KMS-11 (cell line): ENCODE measurements around the gene IFT25.
"Not testable (repeated sequence)": the region's sequence is repeated elsewhere in the genome, so short reads cannot be mapped to it uniquely, and the experiment has no call there.

Experiments used
- H2AFZ ChIP-seq: fragments of 200-600 bp; sonication (generic); 2 replicates; pipeline ENCODE4 v1.6.1; 2016; ENCODE audit warnings: antibody characterized with exemption, mixed run types, low read depth
- H3K27ac ChIP-seq: fragments of 200-600 bp; sonication (generic); 2 replicates; pipeline ENCODE4 v1.6.1; 2016; ENCODE audit warnings: mild to moderate bottlenecking, mixed run types
- H3K27me3 ChIP-seq: fragments of 200-600 bp; sonication (generic); 2 replicates; pipeline ENCODE4 v1.6.1; 2017; ENCODE audit warnings: mild to moderate bottlenecking, low read depth, mixed run types, moderate library complexity; ENCODE audit not compliant: insufficient read depth
- H3K36me3 ChIP-seq: fragments of 200-600 bp; sonication (generic); 2 replicates; pipeline ENCODE4 v1.6.1; 2017; ENCODE audit warnings: mild to moderate bottlenecking, mixed run types; ENCODE audit not compliant: insufficient read depth
- H3K4me1 ChIP-seq: fragments of 200-600 bp; sonication (generic); 2 replicates; pipeline ENCODE4 v1.6.1; 2016; ENCODE audit warnings: mild to moderate bottlenecking, low read depth, mixed run types; ENCODE audit not compliant: poor library complexity, severe bottlenecking
- H3K4me2 ChIP-seq: fragments of 200-600 bp; sonication (generic); 2 replicates; pipeline ENCODE4 v1.7.0; 2016; ENCODE audit warnings: mild to moderate bottlenecking, mixed run types
- H3K4me3 ChIP-seq: fragments of 200-600 bp; sonication (generic); IDR thresholded peaks from 2 replicates; pipeline ENCODE4 v1.6.1; 2017; ENCODE audit warnings: low read depth, low read length, mixed read lengths; ENCODE audit not compliant: insufficient read depth
- H3K79me2 ChIP-seq: fragments of 200-600 bp; sonication (generic); 2 replicates; pipeline ENCODE4 v1.6.1; 2016; ENCODE audit warnings: low read depth, mixed run types; ENCODE audit not compliant: insufficient read depth
- H3K9ac ChIP-seq: fragments of 200-600 bp; sonication (generic); 2 replicates; pipeline ENCODE4 v1.6.1; 2016; ENCODE audit warnings: mild to moderate bottlenecking, mixed run types
- H4K20me1 ChIP-seq: fragments of 200-600 bp; sonication (generic); 2 replicates; pipeline ENCODE4 v1.6.1; 2016; ENCODE audit warnings: mild to moderate bottlenecking, mixed run types; ENCODE audit not compliant: insufficient read depth
- TF ChIP-seq, protein P1 (sequence below): fragments of 200-600 bp; sonication (generic); conservative IDR thresholded peaks from 2 replicates; pipeline ENCODE4 v1.6.1; 2017; ENCODE audit warnings: low read depth, mild to moderate bottlenecking, antibody characterized with exemption, low read length, moderate library complexity, mixed read lengths

Gene IFT25

DNA sequence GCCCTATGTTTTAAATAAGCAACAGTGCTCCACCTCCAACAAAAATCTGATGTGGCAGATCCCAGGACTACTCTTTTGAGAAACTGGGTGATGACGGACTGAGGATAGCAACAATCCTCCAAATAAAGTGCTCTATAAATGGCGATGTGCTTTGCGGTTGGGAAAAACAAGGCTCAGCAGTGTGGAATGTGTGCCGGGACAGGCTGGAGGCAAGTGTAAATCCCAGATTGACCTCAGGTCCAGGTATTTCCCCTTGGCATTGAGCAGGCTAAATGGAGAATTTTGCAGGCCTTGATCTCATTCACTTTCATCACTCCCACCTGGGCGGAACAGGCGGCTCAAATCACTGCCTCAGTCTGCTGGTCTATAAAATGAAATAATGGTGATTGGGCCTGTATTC is 35.7 kb upstream of the IFT25 start:
- TF ChIP-seq, protein P1, sequence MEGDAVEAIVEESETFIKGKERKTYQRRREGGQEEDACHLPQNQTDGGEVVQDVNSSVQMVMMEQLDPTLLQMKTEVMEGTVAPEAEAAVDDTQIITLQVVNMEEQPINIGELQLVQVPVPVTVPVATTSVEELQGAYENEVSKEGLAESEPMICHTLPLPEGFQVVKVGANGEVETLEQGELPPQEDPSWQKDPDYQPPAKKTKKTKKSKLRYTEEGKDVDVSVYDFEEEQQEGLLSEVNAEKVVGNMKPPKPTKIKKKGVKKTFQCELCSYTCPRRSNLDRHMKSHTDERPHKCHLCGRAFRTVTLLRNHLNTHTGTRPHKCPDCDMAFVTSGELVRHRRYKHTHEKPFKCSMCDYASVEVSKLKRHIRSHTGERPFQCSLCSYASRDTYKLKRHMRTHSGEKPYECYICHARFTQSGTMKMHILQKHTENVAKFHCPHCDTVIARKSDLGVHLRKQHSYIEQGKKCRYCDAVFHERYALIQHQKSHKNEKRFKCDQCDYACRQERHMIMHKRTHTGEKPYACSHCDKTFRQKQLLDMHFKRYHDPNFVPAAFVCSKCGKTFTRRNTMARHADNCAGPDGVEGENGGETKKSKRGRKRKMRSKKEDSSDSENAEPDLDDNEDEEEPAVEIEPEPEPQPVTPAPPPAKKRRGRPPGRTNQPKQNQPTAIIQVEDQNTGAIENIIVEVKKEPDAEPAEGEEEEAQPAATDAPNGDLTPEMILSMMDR, result no peak

DNA sequence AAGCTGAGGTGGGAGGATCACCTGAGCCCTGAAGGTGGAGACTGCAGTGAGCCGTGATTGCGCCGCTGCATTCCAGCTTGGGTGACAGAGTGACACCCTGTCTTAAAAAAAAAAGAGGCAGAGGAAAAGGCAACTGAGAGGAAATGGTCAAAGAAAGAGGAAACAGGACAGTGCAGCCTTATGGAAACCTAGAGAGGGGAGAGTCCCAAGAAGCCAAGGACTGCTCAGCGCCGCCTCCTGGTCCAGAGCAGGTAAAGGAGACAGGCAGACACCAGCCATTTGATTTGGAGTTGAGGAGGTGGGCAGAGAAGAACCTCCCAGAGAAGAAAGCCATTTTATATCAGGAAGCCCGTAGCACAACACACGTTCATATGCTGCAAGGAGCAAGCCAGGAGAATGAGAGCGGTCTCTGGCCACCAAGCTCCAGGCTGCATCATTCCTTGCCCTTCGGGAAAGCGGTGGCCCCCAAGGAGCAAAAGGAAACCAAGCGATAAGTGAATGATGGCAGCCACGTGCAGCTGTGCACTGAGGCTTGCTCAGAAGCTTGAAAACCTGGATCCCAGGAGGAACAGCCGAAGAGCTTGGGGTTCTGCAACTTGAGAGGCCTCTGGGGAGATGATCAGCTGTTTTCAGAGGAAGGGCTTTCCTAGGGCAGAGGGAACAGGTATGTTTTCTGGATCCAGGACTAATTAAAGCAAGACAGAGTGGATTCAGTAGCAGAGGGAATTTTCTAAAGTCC is 34.4 kb upstream of the IFT25 start:
- TF ChIP-seq, protein P1, result no peak
- Histone ChIP-seq H3K4me1 (no peaks in the 10 kb centered on the region), H3K79me2 (no peaks in the 10 kb centered on the region), H3K36me3 (no peaks in the 10 kb centered on the region), H3K27me3 (no peaks in the 10 kb centered on the region), H3K27ac (no peak overlapping the region), H3K4me2 (no peak overlapping the region), H3K9ac (no peak overlapping the region), H4K20me1 (no peaks in the 10 kb centered on the region), H2AFZ (no peak overlapping the region), H3K4me3 (no peak overlapping the region)

More for the DNA sequence above, 35.7 kb upstream of the IFT25 start:
- Histone ChIP-seq H3K9ac (no peak overlapping the region), H3K36me3 (no peaks in the 10 kb centered on the region), H3K79me2 (no peaks in the 10 kb centered on the region), H3K27ac (no peak overlapping the region), H3K4me2 (no peak overlapping the region), H2AFZ (no peak overlapping the region), H3K4me1 (no peaks in the 10 kb centered on the region), H4K20me1 (no peaks in the 10 kb centered on the region), H3K4me3 (no peak overlapping the region), H3K27me3 (no peaks in the 10 kb centered on the region)

DNA sequence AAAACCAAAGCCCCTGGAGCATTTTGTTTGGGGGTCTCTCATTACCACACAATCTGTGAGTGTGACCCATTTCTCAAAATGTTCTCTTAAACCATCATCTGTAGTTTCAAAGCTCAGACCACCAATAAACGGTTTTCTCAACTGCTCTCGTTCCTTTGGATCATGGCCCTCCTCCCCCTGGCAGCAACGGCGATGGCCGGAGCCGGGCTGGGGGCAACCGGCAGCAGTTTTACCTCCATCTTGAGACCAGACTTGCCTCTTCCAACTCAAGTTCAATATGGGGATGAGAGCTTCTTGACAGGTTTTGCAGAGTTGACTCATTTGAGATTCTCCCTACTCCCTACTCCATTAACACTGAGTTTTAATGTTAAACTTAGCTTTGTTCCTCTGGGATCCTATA is 30.4 kb upstream of the IFT25 start:
- no peaks in the 10 kb centered on the region for H4K20me1 ChIP-seq
- TF ChIP-seq, protein P1, result no peak
- no peaks in the 10 kb centered on the region for H3K27me3 ChIP-seq
- no peak overlapping the region for H3K4me2 ChIP-seq
- no peak overlapping the region for H3K4me3 ChIP-seq
- H3K27ac ChIP-seq, result no peak overlapping the region
- H3K9ac ChIP-seq, result no peak overlapping the region
- H3K79me2 ChIP-seq, result no peaks in the 10 kb centered on the region
- no peak overlapping the region for H2AFZ ChIP-seq
- H3K36me3 ChIP-seq, result no peaks in the 10 kb centered on the region
- no peaks in the 10 kb centered on the region for H3K4me1 ChIP-seq

DNA sequence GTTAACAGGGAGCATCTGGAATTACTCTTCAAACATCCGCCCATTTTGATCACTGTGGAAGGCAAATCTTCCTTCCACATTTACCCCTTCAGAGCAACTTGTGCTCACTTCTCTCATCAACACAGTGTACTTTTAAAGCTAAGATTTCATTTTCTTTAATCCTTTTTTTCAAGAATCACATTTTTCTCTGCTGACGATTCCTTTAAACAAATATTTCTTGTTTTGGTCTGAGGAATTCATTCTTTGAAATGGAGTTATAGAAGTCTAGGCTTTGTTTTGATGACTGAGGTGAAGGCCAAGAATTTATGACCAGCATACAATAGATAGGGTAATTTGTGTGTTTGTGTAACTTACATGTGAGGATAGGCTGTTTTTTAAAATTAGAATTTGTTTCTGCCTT is 26.2 kb upstream of the IFT25 start:
- Histone ChIP-seq H3K4me2 (no peak overlapping the region), H3K27ac (no peak overlapping the region), H2AFZ (no peak overlapping the region), H3K4me3 (no peak overlapping the region), H3K27me3 (no peaks in the 10 kb centered on the region), H4K20me1 (no peaks in the 10 kb centered on the region), H3K4me1 (no peaks in the 10 kb centered on the region), H3K36me3 (no peaks in the 10 kb centered on the region), H3K9ac (no peak overlapping the region), H3K79me2 (no peaks in the 10 kb centered on the region)
- TF ChIP-seq, protein P1, result no peak

DNA sequence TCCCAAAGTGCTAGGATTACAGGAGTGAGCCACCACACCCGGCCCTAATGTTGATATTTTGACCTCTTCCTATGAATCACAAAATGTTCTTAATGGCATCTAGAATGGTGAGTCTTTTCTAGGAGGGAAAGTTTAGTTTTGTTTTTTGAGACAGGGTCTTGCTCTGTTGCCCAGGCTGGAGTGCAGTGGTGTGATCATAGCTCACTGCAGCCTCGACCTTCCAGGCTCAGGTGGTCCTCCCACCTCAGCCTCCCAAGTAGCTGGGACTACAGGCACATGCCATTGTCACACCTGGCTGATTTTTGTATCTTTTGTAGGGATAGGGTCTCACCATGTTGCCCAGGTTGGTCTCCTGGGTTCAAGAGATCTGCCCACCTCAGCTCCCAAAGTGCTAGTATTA is 23.8 kb upstream of the IFT25 start:
- H3K4me1 ChIP-seq, H3K27me3 ChIP-seq, H3K27ac ChIP-seq, H3K4me2 ChIP-seq, H3K9ac ChIP-seq, H3K36me3 ChIP-seq, H3K79me2 ChIP-seq, H2AFZ ChIP-seq, H4K20me1 ChIP-seq, H3K4me3 ChIP-seq: not testable (repeated sequence)
